AG04450 (cell line): ENCODE data around the gene AKR1C2. TPM values are rescaled to one million over a fixed set of nuclear protein-coding genes. Genes with fewer than 3 reads are reported as not detected.
A peak's percentile ranks its signal among the peaks of the same experiment; 100 is the strongest.
"Not testable (repeated sequence)": the region's sequence is repeated elsewhere in the genome, so short reads cannot be mapped to it uniquely, and the experiment has no call there.

ENCODE experiments used
- CTCF ChIA-PET: fragments of 300-600, 350-600 bp; formaldehyde crosslinking; extraction: SDS; loops from one replicate; lab custom pipeline; 2022; ENCODE audit warnings: antibody characterized with exemption, inconsistent platforms; lab: Charles Lee
- POLR2A ChIA-PET: fragments of 350-600 bp; formaldehyde crosslinking; extraction: SDS; loops from one replicate; lab custom pipeline; 2021; ENCODE audit warnings: antibody characterized with exemption, inconsistent platforms; lab: Yijun Ruan, JAX
- DNase-seq: peaks from one replicate; pipeline ENCODE4 v3.0.0-alpha.2; 2011; ENCODE audit warnings: low read depth, low spot score
- H3K27ac ChIP-seq: one replicate; pipeline ENCODE4 v1.5.1; 2012; ENCODE audit warnings: low read depth, low read length, control low read depth
- H3K27me3 ChIP-seq: one replicate; pipeline ENCODE4 v1.6.0; 2012; ENCODE audit warnings: low read length; ENCODE audit not compliant: control insufficient read depth, insufficient read depth
- H3K4me3 ChIP-seq: 2 replicates; pipeline ENCODE4 v1.5.1; 2011; ENCODE audit warnings: mild to moderate bottlenecking, low read depth, low read length, control low read depth
- H3K9me3 ChIP-seq: 2 replicates; pipeline ENCODE4 v1.5.1; 2012; ENCODE audit warnings: low read length; ENCODE audit not compliant: control insufficient read depth, insufficient read depth
- CTCF ChIP-seq: IDR thresholded peaks from 2 replicates; pipeline ENCODE4 v1.5.1; 2011; ENCODE audit warnings: low read depth, low read length, control low read depth, inconsistent platforms
- polyA plus RNA-seq: library from polyadenylated mRNA; depleted of rRNA; stranded (reverse); fragments of >200 nt; gene quantifications from 2 replicates; pipeline ENCODE4 v1.2.3, GENCODE V29; 2011

Gene AKR1C2
- polyA plus RNA-seq, 1 experiment: 16.3 TPM

- Histone ChIP-seq H3K27ac (no peak overlapping the region), H3K9me3 (peaks cover 14% of the 10 kb centered on the region), H3K4me3 (no peak overlapping the region), H3K27me3 (no peaks in the 10 kb centered on the region)
- CTCF ChIA-PET: interaction anchor here (1.1 to 1.6 kb wide), 2 partner anchors 183 to 242 kb away, joined by 3 read pairs; no protein-coding TSS in a partner anchor
- DNase-seq: peak; percentile 42
- no peak for TF ChIP-seq CTCF
- POLR2A ChIA-PET: no interaction called here
These were observed 29.6 kb upstream of the AKR1C2 start for GRCh38 chr10:5033061-5033778.

GRCh38 chr10:5032444-5032843 lies 28.8 kb upstream of the AKR1C2 start:
- H3K27ac ChIP-seq, H3K4me3 ChIP-seq, POLR2A ChIA-PET, H3K27me3 ChIP-seq, DNase-seq: not testable (repeated sequence)
- CTCF ChIA-PET: interaction anchor here (1.1 to 1.6 kb wide), 2 partner anchors 182 to 242 kb away, joined by 3 read pairs; no protein-coding TSS in a partner anchor
- peaks cover 14% of the 10 kb centered on the region for H3K9me3 ChIP-seq

GRCh38 chr10:5031588-5031987 lies 27.9 kb upstream of the AKR1C2 start:
- DNase-seq, POLR2A ChIA-PET, H3K4me3 ChIP-seq, H3K27me3 ChIP-seq, H3K27ac ChIP-seq: not testable (repeated sequence)
- H3K9me3 ChIP-seq: peaks cover 14% of the 10 kb centered on the region
- CTCF ChIA-PET: interaction anchor here (1.2 kb wide), 1 partner anchor 182 kb away, joined by 6 read pairs; no protein-coding TSS in a partner anchor

GRCh38 chr10:5030989-5031388 lies 27.3 kb upstream of the AKR1C2 start:
- CTCF ChIA-PET: interaction anchor here (1.2 kb wide), 1 partner anchor 181 kb away, joined by 6 read pairs; no protein-coding TSS in a partner anchor
- no peaks in the 10 kb centered on the region for H3K27me3 ChIP-seq

GRCh38 chr10:5025461-5025881 lies 21.8 kb upstream of the AKR1C2 start:
- H3K4me3 ChIP-seq, POLR2A ChIA-PET, H3K9me3 ChIP-seq, DNase-seq, H3K27ac ChIP-seq, H3K27me3 ChIP-seq: not testable (repeated sequence)
- CTCF ChIA-PET: interaction anchor here (0.8 kb wide), 1 partner anchor 175 kb away, joined by 3 read pairs; no protein-coding TSS in a partner anchor

More at GRCh38 chr10:5030989-5031388, 27.3 kb upstream of the AKR1C2 start:
- Histone ChIP-seq H3K4me3 (no peak overlapping the region), H3K9me3 (peaks cover 14% of the 10 kb centered on the region), H3K27ac (no peak overlapping the region)
- no peak for DNase-seq
- POLR2A ChIA-PET: no interaction called here
- no peak for TF ChIP-seq CTCF

GRCh38 chr10:5023177-5023805 lies 19.6 kb upstream of the AKR1C2 start:
- POLR2A ChIA-PET: no interaction called here
- CTCF ChIA-PET: no interaction called here

GRCh38 chr10:5021624-5022290 lies 18.1 kb upstream of the AKR1C2 start:
- H3K27me3 ChIP-seq, DNase-seq, H3K27ac ChIP-seq, H3K9me3 ChIP-seq, POLR2A ChIA-PET, H3K4me3 ChIP-seq: not testable (repeated sequence)
- CTCF ChIA-PET: interaction anchor here (0.9 kb wide), 1 partner anchor 172 kb away, joined by 3 read pairs; no protein-coding TSS in a partner anchor

More at GRCh38 chr10:5023177-5023805, 19.6 kb upstream of the AKR1C2 start:
- Histone ChIP-seq H3K4me3 (no peak overlapping the region), H3K27ac (no peak overlapping the region), H3K9me3 (no peaks in the 10 kb centered on the region), H3K27me3 (no peaks in the 10 kb centered on the region)
- no peak for TF ChIP-seq CTCF
- DNase-seq: no peak

GRCh38 chr10:5019770-5020612 lies 16.3 kb upstream of the AKR1C2 start:
- H3K27me3 ChIP-seq, H3K4me3 ChIP-seq, POLR2A ChIA-PET, H3K9me3 ChIP-seq, H3K27ac ChIP-seq, CTCF ChIA-PET, DNase-seq: not testable (repeated sequence)
